T follicular helper cell (primary cell): ENCODE results near the gene SDHAF1.
"Not testable (repeated sequence)": the region's sequence is repeated elsewhere in the genome, so short reads cannot be mapped to it uniquely, and the experiment has no call there.

Experiments
- DNase-seq: peaks from one replicate; pipeline ENCODE4 v3.0.0-alpha.2; 2020; ENCODE audit warnings: low read depth

SDHAF1 gene

DNA sequence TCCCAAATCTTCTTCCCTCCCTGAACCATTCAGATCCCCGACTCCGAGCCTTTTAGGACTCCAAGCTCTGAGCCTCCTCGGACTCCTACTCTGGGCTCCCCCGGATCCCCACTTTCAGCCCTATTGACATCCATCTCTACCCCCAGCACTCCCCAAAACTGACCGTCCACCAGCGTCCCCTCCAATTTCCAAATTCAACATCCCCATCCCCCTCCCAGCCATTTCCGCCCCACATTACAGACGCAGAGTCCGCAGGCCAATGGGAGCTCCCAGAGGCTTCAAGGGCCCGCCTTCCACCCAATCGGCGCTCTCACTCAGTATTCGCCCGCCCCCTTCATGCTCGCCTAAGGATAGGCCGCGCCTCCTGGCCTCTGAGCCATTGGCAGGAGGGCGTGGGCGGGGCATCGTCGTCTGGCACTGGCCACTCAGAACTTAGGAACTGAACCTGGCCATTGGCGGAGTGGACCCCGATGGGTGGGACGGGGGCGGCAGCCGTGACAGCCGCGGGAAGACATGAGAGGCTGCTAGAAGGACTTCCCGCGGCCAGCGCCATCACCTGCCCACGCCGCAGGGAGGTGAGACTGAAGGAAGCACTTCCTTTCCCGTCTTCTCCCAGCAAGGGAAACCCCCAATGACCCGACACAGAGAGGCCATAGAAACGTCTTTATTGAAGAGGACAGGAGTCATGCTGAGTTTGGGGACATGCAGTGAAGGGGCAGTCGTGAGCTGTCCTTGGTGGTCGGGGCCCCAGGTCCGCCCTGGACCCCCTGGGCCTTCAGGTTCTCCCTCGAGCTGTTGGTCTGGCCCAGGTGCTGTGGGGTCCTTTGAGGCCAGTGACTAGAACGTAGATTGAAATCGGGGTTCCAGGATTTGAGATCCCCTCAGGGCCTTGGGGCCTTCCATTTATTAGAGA is 19.3 kb downstream of the SDHAF1 start, which contains the start of gene ALKBH6:
Gene ALKBH6 (minus strand): TSS at position 202 of the 913 bp plus-strand sequence. CDS start 816 bp downstream, outside the sequence.
- peak; percentile 98 for DNase-seq

DNA sequence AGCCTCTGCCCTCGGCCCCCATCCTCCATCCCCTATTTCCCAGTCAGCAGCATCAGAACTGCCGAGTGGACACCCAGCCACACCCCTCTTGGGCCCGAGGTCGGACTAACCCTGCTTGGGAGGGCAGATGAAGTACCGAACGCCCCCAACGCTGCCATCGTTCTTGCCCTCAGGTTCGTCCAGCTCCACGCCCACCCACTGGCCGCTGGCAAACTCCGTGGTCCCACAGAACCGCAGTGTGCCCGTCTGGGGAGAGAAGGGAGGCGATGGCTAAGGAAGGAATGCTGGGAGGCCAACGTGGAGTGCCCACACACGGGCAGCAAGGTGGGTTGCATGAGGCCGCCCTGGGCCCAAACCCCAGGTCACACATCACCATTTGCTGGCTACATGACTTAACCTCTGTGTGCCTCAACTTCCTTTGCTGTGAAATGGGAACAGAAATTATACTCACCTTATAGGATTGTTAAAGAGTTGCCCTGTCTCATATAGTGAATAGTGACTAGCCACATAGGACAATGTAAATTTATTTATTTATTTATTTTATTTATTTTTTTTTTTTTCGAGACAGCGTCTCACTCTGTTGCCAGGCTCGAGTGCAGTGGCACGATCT is 24.2 kb downstream of the SDHAF1 start:
- DNase-seq, result no peak

DNA sequence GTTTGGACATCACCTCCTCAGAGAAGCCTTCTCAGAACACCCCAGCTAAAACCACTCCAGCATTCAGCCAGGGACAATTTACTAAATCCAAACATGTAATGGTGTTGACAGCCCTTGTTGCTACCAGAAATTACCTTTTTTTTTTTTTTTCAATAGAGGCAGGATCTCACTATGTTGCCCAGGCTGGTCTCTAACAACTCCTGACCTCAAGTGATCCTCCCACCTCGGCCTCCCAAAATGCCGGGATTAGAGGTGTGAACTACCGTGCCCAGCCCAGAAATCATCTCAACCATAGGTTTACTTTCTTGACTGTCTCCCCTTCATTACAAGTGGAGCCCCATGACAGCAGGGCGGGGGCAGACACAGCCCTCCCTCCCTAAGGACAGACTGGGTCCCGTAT is 28.4 kb downstream of the SDHAF1 start:
- DNase-seq, result no peak

DNA sequence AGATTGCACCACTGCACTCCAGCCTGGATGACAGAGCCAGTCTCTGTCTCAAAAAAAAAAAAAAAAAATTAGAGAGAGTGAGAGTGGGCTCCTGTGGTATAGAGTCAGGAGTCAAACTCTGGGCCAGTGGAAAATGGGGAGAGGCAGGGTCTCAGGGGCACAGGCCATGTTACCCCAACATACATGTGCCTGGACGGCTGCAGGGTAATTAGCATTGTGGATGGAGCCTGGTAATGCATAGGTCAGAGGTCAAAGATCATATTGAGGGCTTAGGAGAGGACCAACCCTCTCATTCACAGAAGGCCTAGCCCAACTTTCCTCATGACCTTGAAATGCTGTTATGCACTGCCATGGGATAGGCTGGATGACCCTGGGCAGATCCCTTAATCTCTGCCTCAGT is 30.6 kb downstream of the SDHAF1 start:
- no peak for DNase-seq

DNA sequence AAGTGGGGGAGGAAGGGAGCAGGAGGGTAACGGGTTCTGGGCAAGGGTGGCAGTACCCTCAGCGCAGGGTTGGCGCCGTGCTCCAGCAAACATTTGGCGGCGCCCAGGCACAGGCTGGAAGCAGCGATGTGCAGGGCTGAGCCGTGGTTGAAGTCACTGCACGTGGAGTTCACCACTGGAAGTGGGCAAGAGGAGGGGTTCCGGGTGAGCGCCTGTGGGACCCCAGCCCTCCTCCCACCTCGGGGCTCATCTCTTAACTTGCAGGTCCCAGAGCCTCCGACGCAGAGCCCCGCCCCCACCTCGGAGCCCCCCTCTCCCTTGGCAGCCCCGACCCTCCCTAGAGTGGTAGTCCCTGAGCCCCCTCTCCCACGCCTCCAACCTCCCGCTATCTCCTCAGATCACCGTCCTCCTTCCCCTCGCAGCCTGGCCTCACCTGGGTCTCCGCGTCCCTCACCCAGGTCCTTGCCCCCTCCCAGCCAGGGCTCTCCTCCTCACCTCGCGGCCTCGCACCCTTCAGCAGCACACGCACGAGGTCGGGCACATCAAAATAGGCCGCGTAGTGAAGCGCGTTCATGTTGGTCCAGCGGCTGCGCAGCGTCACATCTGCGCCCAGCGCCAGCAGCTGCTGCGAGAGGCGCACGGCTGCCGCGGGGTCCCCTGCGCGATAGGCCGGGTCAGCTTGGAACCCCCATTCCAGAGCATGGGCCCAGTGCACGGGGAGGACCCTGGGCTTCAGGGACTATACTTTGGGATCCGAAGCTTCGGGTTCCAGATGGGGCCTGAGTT is 31.3 kb downstream of the SDHAF1 start:
- no peak for DNase-seq

DNA sequence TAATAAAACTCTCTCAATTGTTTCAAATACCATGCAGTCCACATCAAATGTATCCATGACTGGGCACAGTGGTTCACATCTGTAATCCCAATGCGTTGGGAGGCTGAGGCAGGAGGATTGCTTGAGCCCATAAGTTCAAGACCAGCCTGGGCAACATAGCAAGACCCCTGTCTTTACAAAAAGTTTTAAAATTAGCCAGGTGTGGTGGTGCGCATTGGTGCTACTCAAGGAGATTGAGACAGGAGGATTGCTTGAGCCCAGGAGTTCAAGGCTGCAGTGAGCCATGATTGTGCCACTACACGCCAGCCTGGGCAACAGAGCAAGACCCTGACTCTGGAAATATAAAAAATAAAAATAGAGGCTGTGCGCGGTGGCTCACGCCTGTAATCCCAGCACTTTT is 32.7 kb downstream of the SDHAF1 start:
- DNase-seq, result no peak

DNA sequence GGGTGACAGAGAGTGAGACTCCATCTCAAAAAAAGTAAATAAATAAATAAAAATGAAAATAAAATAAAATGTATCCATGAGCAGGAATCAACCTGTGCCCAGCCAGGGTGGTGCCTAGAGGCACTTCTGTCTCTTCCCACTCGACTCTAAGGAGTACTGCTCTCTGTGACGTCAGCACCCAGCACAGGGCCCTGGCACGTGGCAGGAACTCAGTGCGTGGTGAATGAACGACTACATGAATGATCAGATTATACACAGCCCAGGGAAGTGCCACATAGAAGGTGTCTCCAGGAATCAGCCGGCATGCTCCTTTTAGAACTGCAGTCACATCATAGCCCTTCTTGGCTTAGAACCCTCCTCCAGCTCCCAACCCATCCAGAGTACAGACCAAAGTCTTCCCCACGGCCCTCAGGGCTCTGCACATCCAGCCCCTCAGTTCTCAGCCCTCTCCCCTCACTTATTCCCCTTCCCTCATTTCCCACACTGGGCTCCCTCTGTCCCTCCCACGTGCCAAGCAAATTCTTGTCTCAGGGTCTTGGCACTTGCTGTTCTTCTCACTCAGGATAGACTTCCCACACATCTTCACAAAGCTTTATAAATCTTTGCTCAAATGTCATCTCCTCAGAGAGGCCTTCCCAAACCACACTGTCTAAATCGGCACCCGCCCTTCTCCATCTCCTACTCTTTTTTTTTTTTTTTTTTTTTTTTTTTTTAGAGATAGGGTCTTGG is 33.5 kb downstream of the SDHAF1 start:
- no peak for DNase-seq

DNA sequence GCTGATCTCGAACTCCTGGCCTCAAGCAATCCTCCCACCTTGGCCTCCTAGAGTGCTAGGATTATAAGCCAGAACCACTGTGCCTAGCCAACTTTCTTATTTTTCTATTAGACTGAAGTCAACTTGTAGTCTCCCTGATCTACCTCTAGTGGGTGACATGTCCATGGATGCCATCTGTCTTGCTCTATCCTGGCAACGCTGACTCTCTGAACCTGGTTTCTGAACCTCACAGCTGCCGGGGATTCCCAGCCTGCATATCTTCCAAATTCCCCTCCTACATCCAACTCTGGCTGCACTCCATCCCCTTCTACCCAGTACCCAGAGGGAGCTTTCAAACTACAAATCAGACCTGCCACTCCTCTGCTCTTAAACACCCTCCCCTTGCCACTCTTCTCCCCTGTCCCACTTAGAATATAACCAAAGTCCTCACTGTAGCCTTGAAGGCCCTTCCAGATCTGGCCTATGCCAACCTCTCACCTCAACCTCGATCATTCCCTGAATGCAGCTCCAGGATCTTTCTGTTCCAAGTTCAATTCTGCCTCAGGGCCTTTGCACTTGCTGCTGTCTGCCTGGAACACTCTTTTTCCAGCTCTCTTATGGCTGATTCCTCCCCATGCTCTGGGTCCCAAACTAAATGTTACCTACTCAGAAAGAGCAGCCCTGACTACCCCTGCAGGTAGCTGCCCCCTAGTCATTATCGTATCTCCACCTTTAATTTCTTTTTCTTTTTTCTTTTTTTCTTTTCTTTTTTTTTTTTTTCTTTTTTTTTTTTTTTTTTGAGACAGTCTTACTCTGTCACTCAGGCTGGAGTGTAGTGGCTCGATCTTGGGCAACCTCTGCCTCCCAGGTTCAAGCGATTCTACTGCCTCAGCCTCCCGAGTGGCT is 35.5 kb downstream of the SDHAF1 start:
- no peak for DNase-seq

DNA sequence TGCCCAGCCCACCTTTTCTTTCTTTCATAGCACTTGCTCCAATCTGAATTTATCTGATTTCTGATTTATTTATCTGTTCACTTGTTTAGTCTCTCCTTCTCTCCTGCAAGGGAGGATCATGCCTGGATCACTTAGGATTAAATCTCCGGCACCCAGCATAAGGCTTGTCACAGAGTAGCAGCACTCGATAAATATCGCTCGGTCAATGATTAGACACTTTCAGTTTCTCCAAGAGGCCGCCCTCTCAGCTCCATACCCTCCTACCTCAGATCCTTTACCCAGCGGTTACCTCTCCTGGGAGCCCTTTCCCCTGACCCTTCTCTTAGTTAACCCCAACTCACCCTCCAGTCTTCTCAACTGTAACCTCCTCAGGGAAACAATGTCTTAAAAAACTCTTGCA is 36.3 kb downstream of the SDHAF1 start:
- DNase-seq, result no peak

DNA sequence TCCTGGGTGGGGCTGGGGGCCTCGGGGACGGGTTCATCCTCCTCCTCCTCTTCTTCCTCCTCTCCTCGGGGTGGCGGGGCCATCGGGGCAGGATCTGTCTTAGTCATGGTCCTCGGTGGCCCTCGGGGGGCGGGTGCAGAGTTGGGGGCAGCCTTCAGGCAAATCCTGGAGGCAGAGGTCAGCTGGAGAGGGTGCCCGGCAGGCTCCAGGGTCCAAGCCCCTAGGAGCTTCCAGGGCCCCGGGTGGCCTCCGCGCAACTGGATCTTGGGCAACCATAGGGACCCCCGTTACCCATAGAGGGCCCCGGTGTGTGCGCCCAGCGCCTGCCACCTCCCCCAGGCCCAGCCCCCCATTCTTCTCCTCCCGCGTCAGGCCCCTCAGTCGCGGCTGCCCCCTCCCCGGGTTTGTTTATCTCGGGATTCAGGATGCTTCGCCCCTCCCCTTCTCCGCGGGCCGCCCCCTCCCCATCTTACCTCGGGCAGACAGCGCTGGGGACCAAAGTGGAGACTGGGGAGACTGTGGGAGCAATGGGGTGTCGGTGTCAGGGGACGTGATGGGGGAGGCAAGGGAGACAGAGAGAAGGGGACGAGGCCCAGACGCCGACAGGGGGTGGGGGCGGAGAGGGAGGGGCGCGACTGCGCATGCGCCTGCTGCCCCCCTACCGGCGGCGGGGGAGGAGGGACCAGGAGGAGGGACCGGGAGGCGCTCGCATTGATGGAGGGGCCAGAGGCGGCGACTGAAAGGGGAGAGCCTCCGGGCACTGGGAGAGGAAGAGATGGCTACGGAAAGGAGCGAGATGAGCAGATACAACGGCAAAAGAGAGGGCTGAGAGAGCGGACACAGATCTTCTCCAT is 37.5 kb downstream of the SDHAF1 start, which contains the start of gene CLIP3:
Gene CLIP3 (minus strand): TSS at position 623 of the 854 bp plus-strand sequence. CDS start 516 bp downstream, at position 107.
- DNase-seq, result no peak

DNA sequence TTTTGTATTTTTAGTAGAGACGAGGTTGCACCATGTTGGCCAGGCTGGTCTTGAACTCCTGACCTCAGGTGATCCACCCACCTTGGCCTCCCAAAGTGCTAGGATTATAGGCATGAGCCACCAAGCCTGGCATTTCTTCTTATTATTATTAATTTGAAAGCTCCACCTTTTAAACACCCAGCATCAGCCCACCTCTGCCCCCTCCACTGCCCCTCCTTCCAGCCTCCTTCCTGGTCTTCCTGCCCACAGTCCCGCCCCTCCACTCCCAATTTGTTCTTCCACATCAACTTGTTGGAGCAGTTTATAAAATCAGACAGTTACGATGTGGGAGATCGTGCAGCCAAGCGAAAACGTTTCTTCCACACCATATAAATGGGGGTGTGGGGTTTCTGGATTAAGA is 45.5 kb downstream of the SDHAF1 start:
- DNase-seq, result no peak

DNA sequence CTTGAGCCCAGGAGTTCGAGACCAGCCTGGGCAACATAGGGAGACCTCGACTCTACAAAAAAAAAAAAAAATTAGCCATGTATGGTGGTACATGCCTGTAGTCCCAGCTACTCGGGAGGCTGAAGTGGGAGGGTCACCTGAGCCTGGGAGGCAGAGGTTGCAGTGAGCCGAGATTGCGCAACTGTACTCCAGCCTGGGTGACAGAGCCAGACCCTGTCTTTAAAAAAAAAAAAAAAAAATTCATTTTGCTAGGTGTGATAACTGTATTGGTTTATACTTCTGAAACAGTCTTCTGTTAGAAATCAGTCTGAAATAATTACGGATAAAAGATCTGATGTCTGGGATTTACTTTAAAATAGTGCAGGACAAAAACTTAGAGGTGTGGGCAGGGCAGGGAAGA is 46.1 kb downstream of the SDHAF1 start:
- DNase-seq, result not testable (repeated sequence)

DNA sequence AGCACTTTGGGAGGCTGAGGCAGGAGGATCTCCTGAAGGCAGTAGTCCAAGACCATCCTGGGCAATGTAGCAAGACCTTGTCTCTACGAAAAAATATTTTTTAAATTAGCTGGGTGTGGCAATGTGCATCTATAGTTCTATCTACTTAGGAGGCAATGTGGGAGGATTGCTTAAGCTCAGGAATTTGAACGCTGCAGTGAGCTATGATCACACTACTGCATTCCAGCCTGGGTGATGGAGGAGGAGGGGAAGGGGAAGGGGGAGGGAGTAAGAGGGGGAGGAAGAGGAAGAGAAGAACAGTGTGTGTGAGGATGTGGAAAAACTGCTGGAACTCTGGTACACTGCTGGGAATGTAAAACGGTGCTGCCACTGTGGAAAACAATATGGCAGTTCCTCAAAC is 46.8 kb downstream of the SDHAF1 start:
- DNase-seq, result no peak

DNA sequence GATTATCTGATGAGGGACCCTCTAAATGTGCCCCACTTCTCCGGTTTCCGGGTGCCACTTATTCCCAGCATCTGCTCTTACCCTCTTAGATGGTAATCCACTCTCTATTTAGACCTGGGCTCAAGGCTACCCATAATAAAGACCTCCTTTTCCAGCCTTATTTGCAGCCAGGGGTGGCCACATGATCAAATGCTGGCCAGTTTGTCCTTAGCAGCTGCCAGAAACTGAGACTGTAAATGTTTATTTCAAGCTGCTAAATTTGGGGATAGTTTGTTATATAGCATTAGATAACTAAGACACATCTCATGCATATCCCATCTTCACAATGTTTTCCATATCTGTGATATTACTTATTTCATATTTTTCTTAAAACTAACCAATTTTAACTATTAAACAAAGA is 49.0 kb downstream of the SDHAF1 start:
- DNase-seq, result no peak
